ENCODE measurements around the gene SGMS1.

- TF ChIP-seq CTCF (IDR thresholded peaks at IDR 0.05; ENCODE audit: insufficient read depth, low read length, poor library complexity, severe bottlenecking), result no peak
- TF ChIP-seq EZH2phosphoT487 (conservative IDR thresholded peaks at IDR 0.05; ENCODE audit: low read length), result no peak
These were observed 292.3 kb downstream of the SGMS1 start for GRCh38 chr10:50331486-50331885.
